ENCODE results near the gene DIPK1C. TPM values are rescaled to one million over a fixed set of nuclear protein-coding genes. Genes with fewer than 3 reads are reported as not detected.

The DIPK1C gene
- total RNA-seq, 1 experiment from 2014 or later: not detected

DNA sequence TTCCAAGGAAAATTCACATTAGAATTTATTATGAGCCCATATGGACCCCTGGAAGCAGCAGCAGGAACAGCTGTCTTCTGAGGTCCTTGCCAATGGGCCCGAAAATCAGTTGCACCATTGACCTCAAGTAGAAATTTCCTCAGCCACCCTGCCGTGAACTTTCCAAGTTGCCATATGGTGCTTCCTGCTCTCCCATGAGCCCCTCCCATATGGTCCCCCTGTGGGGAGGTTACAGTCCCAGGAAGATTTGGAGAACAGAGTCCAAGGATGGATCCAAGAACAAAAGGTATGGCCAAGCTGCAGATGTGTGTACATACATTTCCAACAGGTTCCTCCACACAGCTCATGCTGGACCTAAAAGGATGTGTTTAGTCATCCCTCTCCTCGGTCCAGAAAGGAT is 34.6 kb downstream of the DIPK1C start:
- ATAC-seq (no peak), DNase-seq (ENCODE audit: low read depth, low spot score) (no peak)
- Histone ChIP-seq H3K4me3 (replicated peaks in 1 of 2; ENCODE audit: low read depth in 1 of 2, low read length in 2 of 2) (no peak overlapping the region), H3K27ac (ENCODE audit: low read depth, low read length) (no peak overlapping the region), H3K9me2 (ENCODE audit: insufficient read depth) (no peaks in the 10 kb centered on the region), H3K4me1 (ENCODE audit: control insufficient read depth in 1 of 2, insufficient read depth in 2 of 2, low read length in 2 of 2) (no peaks in the 10 kb centered on the region), H3K79me2 (ENCODE audit: insufficient read depth, low read length) (no peaks in the 10 kb centered on the region), H4K20me1 (ENCODE audit: insufficient read depth) (no peaks in the 10 kb centered on the region), H2AFZ (ENCODE audit: low read depth, low read length, poor library complexity, severe bottlenecking) (no peak overlapping the region), H3K27me3 (ENCODE audit: insufficient read depth, low read length) (peaks cover 42% of the 10 kb centered on the region; the same call in 1 of the 2 replicates), H3K36me3 (ENCODE audit: control insufficient read depth in 1 of 2, insufficient read depth in 2 of 2, low read length in 2 of 2) (no peaks in the 10 kb centered on the region), H3K9ac (ENCODE audit: low read length) (no peak overlapping the region), H3K9me3 (ENCODE audit: control insufficient read depth in 1 of 2, insufficient read depth in 1 of 2, low read depth in 1 of 2, low read length in 2 of 2) (no peaks in the 10 kb centered on the region), H3K4me2 (ENCODE audit: low read length) (no peak overlapping the region)
- TF ChIP-seq, protein P1, sequence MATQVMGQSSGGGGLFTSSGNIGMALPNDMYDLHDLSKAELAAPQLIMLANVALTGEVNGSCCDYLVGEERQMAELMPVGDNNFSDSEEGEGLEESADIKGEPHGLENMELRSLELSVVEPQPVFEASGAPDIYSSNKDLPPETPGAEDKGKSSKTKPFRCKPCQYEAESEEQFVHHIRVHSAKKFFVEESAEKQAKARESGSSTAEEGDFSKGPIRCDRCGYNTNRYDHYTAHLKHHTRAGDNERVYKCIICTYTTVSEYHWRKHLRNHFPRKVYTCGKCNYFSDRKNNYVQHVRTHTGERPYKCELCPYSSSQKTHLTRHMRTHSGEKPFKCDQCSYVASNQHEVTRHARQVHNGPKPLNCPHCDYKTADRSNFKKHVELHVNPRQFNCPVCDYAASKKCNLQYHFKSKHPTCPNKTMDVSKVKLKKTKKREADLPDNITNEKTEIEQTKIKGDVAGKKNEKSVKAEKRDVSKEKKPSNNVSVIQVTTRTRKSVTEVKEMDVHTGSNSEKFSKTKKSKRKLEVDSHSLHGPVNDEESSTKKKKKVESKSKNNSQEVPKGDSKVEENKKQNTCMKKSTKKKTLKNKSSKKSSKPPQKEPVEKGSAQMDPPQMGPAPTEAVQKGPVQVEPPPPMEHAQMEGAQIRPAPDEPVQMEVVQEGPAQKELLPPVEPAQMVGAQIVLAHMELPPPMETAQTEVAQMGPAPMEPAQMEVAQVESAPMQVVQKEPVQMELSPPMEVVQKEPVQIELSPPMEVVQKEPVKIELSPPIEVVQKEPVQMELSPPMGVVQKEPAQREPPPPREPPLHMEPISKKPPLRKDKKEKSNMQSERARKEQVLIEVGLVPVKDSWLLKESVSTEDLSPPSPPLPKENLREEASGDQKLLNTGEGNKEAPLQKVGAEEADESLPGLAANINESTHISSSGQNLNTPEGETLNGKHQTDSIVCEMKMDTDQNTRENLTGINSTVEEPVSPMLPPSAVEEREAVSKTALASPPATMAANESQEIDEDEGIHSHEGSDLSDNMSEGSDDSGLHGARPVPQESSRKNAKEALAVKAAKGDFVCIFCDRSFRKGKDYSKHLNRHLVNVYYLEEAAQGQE (IDR thresholded peaks at IDR 0.05; ENCODE audit: low read depth): no peak
- TF ChIP-seq ZFX (IDR thresholded peaks at IDR 0.05) (no peak), YY1 (IDR thresholded peaks at IDR 0.05; ENCODE audit: extremely low read depth, insufficient replicate concordance, low read depth, low read length) (no peak), POLR2AphosphoS5 (IDR thresholded peaks at IDR 0.05; ENCODE audit: low read depth, low read length) (no peak), EZH2phosphoT487 (IDR thresholded peaks at IDR 0.05; ENCODE audit: borderline replicate concordance) (no peak), ZNF274 (IDR thresholded peaks at IDR 0.05; ENCODE audit: low read depth, low read length) (no peak), RAD21 (IDR thresholded peaks at IDR 0.05; ENCODE audit: low read depth) (no peak), SRF (IDR thresholded peaks at IDR 0.05; ENCODE audit: low read depth) (no peak), CEBPB (IDR thresholded peaks at IDR 0.05; ENCODE audit: low read depth) (no peak), TCF7L2 (IDR thresholded peaks at IDR 0.05; ENCODE audit: borderline replicate concordance, extremely low read depth, insufficient read depth, insufficient read length) (no peak), SIN3A (IDR thresholded peaks at IDR 0.05; ENCODE audit: low read depth) (no peak), CBX3 (IDR thresholded peaks at IDR 0.05; ENCODE audit: low read depth) (no peak), JUND (IDR thresholded peaks at IDR 0.05) (no peak), EGR1 (IDR thresholded peaks at IDR 0.05; ENCODE audit: low read depth) (no peak), SP1 (IDR thresholded peaks at IDR 0.05; ENCODE audit: low read depth) (no peak), EZH2 (IDR thresholded peaks at IDR 0.05) (no peak)
- TF ChIP-seq, protein P2, sequence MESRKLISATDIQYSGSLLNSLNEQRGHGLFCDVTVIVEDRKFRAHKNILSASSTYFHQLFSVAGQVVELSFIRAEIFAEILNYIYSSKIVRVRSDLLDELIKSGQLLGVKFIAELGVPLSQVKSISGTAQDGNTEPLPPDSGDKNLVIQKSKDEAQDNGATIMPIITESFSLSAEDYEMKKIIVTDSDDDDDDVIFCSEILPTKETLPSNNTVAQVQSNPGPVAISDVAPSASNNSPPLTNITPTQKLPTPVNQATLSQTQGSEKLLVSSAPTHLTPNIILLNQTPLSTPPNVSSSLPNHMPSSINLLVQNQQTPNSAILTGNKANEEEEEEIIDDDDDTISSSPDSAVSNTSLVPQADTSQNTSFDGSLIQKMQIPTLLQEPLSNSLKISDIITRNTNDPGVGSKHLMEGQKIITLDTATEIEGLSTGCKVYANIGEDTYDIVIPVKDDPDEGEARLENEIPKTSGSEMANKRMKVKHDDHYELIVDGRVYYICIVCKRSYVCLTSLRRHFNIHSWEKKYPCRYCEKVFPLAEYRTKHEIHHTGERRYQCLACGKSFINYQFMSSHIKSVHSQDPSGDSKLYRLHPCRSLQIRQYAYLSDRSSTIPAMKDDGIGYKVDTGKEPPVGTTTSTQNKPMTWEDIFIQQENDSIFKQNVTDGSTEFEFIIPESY (IDR thresholded peaks at IDR 0.05; ENCODE audit: extremely low read depth, insufficient replicate concordance, low read length): no peak
- TF ChIP-seq, protein P3, sequence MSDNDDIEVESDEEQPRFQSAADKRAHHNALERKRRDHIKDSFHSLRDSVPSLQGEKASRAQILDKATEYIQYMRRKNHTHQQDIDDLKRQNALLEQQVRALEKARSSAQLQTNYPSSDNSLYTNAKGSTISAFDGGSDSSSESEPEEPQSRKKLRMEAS (IDR thresholded peaks at IDR 0.05): no peak
- TF ChIP-seq, protein P4, sequence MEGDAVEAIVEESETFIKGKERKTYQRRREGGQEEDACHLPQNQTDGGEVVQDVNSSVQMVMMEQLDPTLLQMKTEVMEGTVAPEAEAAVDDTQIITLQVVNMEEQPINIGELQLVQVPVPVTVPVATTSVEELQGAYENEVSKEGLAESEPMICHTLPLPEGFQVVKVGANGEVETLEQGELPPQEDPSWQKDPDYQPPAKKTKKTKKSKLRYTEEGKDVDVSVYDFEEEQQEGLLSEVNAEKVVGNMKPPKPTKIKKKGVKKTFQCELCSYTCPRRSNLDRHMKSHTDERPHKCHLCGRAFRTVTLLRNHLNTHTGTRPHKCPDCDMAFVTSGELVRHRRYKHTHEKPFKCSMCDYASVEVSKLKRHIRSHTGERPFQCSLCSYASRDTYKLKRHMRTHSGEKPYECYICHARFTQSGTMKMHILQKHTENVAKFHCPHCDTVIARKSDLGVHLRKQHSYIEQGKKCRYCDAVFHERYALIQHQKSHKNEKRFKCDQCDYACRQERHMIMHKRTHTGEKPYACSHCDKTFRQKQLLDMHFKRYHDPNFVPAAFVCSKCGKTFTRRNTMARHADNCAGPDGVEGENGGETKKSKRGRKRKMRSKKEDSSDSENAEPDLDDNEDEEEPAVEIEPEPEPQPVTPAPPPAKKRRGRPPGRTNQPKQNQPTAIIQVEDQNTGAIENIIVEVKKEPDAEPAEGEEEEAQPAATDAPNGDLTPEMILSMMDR (IDR thresholded peaks at IDR 0.05 in 2 of 3, conservative IDR thresholded peaks at IDR 0.05 in 1 of 3; ENCODE audit: borderline replicate concordance in 1 of 3, insufficient read depth in 1 of 3, low read depth in 2 of 3, low read length in 2 of 3): no peak
- TF ChIP-seq, protein P5, sequence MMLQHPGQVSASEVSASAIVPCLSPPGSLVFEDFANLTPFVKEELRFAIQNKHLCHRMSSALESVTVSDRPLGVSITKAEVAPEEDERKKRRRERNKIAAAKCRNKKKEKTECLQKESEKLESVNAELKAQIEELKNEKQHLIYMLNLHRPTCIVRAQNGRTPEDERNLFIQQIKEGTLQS (IDR thresholded peaks at IDR 0.05): no peak
- intact Hi-C loops (cut with micrococcal nuclease): no loop called here
- CTCF ChIA-PET: no interaction called here
- RAD21 ChIA-PET (ENCODE audit: low non-redundant PET in 1 of 2, low total read pairs in 2 of 2, uncharacterized antibody in 2 of 2, unreplicated experiment in 2 of 2): no interaction called here
- no TSS peak for BruUV-seq (replicated peaks)
- POLR2A ChIA-PET: no interaction called here
